ENCODE results near the gene TARS1. TPM values are rescaled to one million over a fixed set of nuclear protein-coding genes. Genes with fewer than 3 reads are reported as not detected.

Gene TARS1
- total RNA-seq, 1 donor from 2014 or later, result 306 TPM

DNA sequence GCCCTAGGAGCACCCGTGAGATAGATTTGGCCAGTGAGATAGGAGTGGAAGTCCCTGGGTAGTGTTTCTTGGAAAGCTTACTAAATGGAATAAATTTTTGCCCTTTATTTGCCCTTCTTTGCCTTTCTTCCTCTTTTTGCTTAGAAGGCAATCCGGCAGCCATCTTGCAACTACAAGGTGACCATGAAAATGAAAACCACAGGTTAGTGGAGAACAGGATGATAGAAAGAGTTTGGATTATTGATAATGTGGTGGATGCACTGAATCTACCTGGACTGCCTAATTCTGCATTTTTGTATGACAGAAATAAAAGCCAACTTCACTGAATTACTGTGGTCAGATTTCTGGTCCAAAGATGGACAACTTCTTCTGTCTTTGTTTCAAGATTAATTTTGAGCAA lies 33.2 kb downstream of the TARS1 start:
- no peak for DNase-seq (ENCODE audit: low read depth)
- no peak overlapping the region for H3K27ac Mint-ChIP-seq (ENCODE audit: unreplicated experiment)

DNA sequence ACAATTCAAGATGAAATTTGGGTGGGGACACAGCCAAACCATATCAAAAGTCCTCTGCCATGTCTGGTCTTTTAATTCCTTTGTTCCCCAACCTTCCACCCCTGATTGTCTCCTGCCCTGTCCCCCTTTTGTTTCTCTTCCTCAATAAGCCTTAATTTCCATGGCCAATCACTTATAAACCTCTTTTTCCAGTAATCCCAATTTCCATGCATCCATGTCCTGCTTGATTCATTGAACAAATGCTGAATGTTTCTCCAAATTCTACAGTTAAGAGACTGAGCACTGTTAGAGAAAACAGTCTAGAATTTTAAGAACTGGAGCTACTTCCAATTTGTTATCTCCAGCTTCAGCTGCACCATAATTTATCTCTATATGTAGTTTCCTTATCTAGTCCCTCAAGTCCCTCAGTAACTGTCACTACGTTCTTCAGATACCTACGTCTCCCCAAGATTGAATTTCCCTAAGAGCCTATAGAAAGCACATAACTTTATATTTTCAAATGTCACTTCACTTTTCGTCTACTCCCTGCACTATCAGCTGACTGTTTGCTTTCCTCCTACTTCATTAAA lies 34.2 kb downstream of the TARS1 start:
- Histone ChIP-seq H3K4me3 (ENCODE audit: insufficient read depth, low read depth, low read length) (no peak overlapping the region), H3K4me2 (ENCODE audit: low read length) (no peak overlapping the region), H3K27ac (ENCODE audit: low read depth, low read length) (no peak overlapping the region), H3K4me1 (ENCODE audit: insufficient read depth, low read length) (no peaks in the 10 kb centered on the region), H3K79me2 (ENCODE audit: insufficient read depth, low read length) (no peaks in the 10 kb centered on the region), H4K20me1 (ENCODE audit: insufficient read depth, low read length) (peaks cover 11% of the 10 kb centered on the region), H2AFZ (ENCODE audit: low read depth, low read length) (no peak overlapping the region), H3K9me3 (ENCODE audit: insufficient read depth, low read depth, low read length) (no peaks in the 10 kb centered on the region), H3K36me3 (ENCODE audit: insufficient read depth, low read length) (peaks cover 31% of the 10 kb centered on the region), H3K27me3 (ENCODE audit: insufficient read depth, low read length) (no peaks in the 10 kb centered on the region), H3K9ac (ENCODE audit: low read length) (no peak overlapping the region)
- no peak overlapping the region for H3K27ac Mint-ChIP-seq (ENCODE audit: unreplicated experiment)
- FAIRE-seq, result no peak
- H3K36me3 Mint-ChIP-seq (ENCODE audit: low read depth, unreplicated experiment), result peaks cover 43% of the 10 kb centered on the region
- peaks cover 22% of the 10 kb centered on the region for H3K4me1 Mint-ChIP-seq (ENCODE audit: low read depth, unreplicated experiment)
- H3K27me3 Mint-ChIP-seq (ENCODE audit: low read depth, unreplicated experiment), result no peaks in the 10 kb centered on the region
- no peaks in the 10 kb centered on the region for H3K9me3 Mint-ChIP-seq (ENCODE audit: unreplicated experiment)
- H3K4me3 Mint-ChIP-seq (ENCODE audit: unreplicated experiment), result no peak overlapping the region
- DNase-seq (ENCODE audit: low read depth), result no peak
- TF ChIP-seq EZH2 (IDR thresholded peaks at IDR 0.05; ENCODE audit: insufficient read depth, low read length), result no peak
- TF ChIP-seq, protein P1, sequence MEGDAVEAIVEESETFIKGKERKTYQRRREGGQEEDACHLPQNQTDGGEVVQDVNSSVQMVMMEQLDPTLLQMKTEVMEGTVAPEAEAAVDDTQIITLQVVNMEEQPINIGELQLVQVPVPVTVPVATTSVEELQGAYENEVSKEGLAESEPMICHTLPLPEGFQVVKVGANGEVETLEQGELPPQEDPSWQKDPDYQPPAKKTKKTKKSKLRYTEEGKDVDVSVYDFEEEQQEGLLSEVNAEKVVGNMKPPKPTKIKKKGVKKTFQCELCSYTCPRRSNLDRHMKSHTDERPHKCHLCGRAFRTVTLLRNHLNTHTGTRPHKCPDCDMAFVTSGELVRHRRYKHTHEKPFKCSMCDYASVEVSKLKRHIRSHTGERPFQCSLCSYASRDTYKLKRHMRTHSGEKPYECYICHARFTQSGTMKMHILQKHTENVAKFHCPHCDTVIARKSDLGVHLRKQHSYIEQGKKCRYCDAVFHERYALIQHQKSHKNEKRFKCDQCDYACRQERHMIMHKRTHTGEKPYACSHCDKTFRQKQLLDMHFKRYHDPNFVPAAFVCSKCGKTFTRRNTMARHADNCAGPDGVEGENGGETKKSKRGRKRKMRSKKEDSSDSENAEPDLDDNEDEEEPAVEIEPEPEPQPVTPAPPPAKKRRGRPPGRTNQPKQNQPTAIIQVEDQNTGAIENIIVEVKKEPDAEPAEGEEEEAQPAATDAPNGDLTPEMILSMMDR (IDR thresholded peaks at IDR 0.05; ENCODE audit: insufficient read depth, low read depth, low read length), result no peak

More for the DNA sequence above, 33.2 kb downstream of the TARS1 start:
- Histone ChIP-seq H4K20me1 (ENCODE audit: insufficient read depth, low read length) (peaks cover 20% of the 10 kb centered on the region), H3K36me3 (ENCODE audit: insufficient read depth, low read length) (peaks cover 41% of the 10 kb centered on the region), H3K27me3 (ENCODE audit: insufficient read depth, low read length) (no peaks in the 10 kb centered on the region), H2AFZ (ENCODE audit: low read depth, low read length) (no peak overlapping the region), H3K9me3 (ENCODE audit: insufficient read depth, low read depth, low read length) (no peaks in the 10 kb centered on the region), H3K4me3 (ENCODE audit: insufficient read depth, low read depth, low read length) (no peak overlapping the region), H3K4me1 (ENCODE audit: insufficient read depth, low read length) (no peaks in the 10 kb centered on the region), H3K79me2 (ENCODE audit: insufficient read depth, low read length) (peaks cover 2% of the 10 kb centered on the region), H3K9ac (ENCODE audit: low read length) (no peak overlapping the region), H3K27ac (ENCODE audit: low read depth, low read length) (no peak overlapping the region), H3K4me2 (ENCODE audit: low read length) (no peak overlapping the region)
- H3K4me3 Mint-ChIP-seq (ENCODE audit: unreplicated experiment), result no peak overlapping the region
- no peak for TF ChIP-seq EZH2 (IDR thresholded peaks at IDR 0.05; ENCODE audit: insufficient read depth, low read length)
- TF ChIP-seq, protein P1 (IDR thresholded peaks at IDR 0.05; ENCODE audit: insufficient read depth, low read depth, low read length), result no peak
- H3K4me1 Mint-ChIP-seq (ENCODE audit: low read depth, unreplicated experiment), result peaks cover 15% of the 10 kb centered on the region
- FAIRE-seq, result no peak
- H3K27me3 Mint-ChIP-seq (ENCODE audit: low read depth, unreplicated experiment), result no peaks in the 10 kb centered on the region
- H3K9me3 Mint-ChIP-seq (ENCODE audit: unreplicated experiment), result no peaks in the 10 kb centered on the region
- peaks cover 41% of the 10 kb centered on the region for H3K36me3 Mint-ChIP-seq (ENCODE audit: low read depth, unreplicated experiment)

DNA sequence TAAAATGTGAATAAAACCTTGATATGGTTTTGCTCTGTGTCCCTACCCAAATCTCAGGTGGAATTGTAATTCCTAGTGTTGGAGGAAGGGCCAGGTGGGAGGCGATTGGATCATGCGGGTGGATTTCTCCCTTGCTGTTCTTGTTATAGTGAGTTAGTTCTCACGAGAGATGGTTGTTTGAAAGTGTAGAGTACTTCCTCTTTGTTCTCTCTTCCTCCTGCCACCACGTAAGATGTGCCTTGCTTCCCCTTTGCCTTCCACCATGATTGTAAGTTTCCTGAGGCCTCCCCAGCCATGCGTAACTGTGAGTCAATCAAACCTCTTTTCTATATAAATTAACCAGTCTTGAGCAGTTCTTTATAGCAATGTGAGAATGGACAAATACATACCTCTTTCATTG lies 34.9 kb downstream of the TARS1 start:
- no peaks in the 10 kb centered on the region for H3K79me2 ChIP-seq (ENCODE audit: insufficient read depth, low read length)
- no peaks in the 10 kb centered on the region for H3K9me3 ChIP-seq (ENCODE audit: insufficient read depth, low read depth, low read length)
- Mint-ChIP-seq H3K27ac (ENCODE audit: unreplicated experiment) (no peak overlapping the region), H3K4me3 (ENCODE audit: unreplicated experiment) (no peak overlapping the region), H3K27me3 (ENCODE audit: low read depth, unreplicated experiment) (no peaks in the 10 kb centered on the region), H3K9me3 (ENCODE audit: unreplicated experiment) (no peaks in the 10 kb centered on the region), H3K36me3 (ENCODE audit: low read depth, unreplicated experiment) (peaks cover 37% of the 10 kb centered on the region), H3K4me1 (ENCODE audit: low read depth, unreplicated experiment) (peaks cover 22% of the 10 kb centered on the region)
- peaks cover 5% of the 10 kb centered on the region for H4K20me1 ChIP-seq (ENCODE audit: insufficient read depth, low read length)
- TF ChIP-seq, protein P1 (IDR thresholded peaks at IDR 0.05; ENCODE audit: insufficient read depth, low read depth, low read length), result no peak
- no peak for TF ChIP-seq EZH2 (IDR thresholded peaks at IDR 0.05; ENCODE audit: insufficient read depth, low read length)
- no peak overlapping the region for H3K9ac ChIP-seq (ENCODE audit: low read length)
- H3K4me1 ChIP-seq (ENCODE audit: insufficient read depth, low read length), result no peaks in the 10 kb centered on the region
- no peak overlapping the region for H3K4me2 ChIP-seq (ENCODE audit: low read length)
- no peak overlapping the region for H3K4me3 ChIP-seq (ENCODE audit: insufficient read depth, low read depth, low read length)
- no peak overlapping the region for H2AFZ ChIP-seq (ENCODE audit: low read depth, low read length)
- H3K27ac ChIP-seq (ENCODE audit: low read depth, low read length), result no peak overlapping the region
- no peaks in the 10 kb centered on the region for H3K27me3 ChIP-seq (ENCODE audit: insufficient read depth, low read length)
- peaks cover 25% of the 10 kb centered on the region for H3K36me3 ChIP-seq (ENCODE audit: insufficient read depth, low read length)
- DNase-seq (ENCODE audit: low read depth) (no peak), FAIRE-seq (no peak)
